HG02763 (cell line): ENCODE measurements around the gene ZBTB7B.
A peak's percentile ranks its signal among the peaks of the same experiment; 100 is the strongest.
"Not testable (repeated sequence)": the region's sequence is repeated elsewhere in the genome, so short reads cannot be mapped to it uniquely, and the experiment has no call there.

Source experiments
- ATAC-seq: cut with Tn5 transposase; IDR thresholded peaks from one replicate; pipeline ENCODE4 v1.9.1; 2021; ENCODE audit warnings: mild to moderate bottlenecking, moderate library complexity; ENCODE audit not compliant: unreplicated experiment

ZBTB7B gene

DNA sequence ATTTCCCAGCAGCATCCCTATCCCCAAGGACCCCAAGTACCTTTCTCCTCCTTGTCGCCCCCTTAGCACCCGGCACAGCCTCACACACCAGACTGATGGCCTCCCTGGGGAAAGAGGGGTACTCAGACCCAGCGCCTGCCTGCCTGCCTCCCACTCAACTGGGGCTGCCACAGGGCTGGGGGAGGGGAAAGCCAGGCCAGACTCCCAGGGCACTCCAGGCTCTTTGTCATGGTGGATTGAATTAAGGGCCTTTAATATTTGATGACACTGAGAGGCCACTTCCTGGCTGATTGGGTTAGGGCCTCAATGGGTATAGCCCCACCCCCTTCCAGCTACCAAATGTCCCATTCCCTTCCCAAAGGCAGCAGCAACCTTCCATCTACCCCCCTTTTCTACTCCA lies 33.9 kb upstream of the ZBTB7B start:
- ATAC-seq = no peak

- ATAC-seq = no peak
These were observed 33.4 kb upstream of the ZBTB7B start for GRCh38 chr1:154969246-154969645.

DNA sequence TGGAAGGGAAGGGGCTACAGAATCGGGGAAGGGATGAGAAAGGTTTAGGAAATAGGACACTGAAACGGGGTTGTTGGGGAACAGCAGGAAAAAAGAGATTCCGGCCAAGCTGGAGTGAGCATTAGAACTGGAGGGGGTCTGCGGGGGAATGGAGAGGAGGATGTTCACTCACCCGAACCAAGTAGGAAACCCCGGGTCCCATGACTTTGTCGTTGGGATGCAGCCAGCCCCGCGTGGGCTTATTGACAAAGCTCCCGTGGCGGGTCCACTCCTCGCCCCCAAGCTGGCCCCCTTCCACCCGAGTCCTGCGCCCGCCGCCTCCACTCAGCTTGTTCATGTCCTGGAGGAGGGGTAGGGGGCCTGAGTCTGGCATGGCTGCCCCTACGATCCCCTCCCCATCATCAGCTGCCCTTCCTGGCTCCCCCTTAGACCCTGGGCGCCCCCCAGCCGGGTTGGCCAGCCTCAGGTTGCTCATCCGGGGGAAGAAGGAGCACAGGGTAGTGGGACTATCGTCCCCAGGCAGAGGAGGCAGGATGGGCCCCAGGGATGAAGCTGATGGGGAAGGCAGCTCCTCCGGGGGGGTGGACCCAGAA lies 32.6 kb upstream of the ZBTB7B start:
- no peak for ATAC-seq

GRCh38 chr1:154970631-154971340 lies 31.8 kb upstream of the ZBTB7B start, which contains the start of gene SHC1:
TSS of gene SHC1 (minus strand) at chr1:154970747. CDS start at chr1:154970526, 221 bp downstream.
- ATAC-seq = no peak

- ATAC-seq = no peak
These were observed 31.1 kb upstream of the ZBTB7B start for GRCh38 chr1:154971341-154971998.

GRCh38 chr1:154972213-154972516 lies 30.4 kb upstream of the ZBTB7B start:
- no peak for ATAC-seq

DNA sequence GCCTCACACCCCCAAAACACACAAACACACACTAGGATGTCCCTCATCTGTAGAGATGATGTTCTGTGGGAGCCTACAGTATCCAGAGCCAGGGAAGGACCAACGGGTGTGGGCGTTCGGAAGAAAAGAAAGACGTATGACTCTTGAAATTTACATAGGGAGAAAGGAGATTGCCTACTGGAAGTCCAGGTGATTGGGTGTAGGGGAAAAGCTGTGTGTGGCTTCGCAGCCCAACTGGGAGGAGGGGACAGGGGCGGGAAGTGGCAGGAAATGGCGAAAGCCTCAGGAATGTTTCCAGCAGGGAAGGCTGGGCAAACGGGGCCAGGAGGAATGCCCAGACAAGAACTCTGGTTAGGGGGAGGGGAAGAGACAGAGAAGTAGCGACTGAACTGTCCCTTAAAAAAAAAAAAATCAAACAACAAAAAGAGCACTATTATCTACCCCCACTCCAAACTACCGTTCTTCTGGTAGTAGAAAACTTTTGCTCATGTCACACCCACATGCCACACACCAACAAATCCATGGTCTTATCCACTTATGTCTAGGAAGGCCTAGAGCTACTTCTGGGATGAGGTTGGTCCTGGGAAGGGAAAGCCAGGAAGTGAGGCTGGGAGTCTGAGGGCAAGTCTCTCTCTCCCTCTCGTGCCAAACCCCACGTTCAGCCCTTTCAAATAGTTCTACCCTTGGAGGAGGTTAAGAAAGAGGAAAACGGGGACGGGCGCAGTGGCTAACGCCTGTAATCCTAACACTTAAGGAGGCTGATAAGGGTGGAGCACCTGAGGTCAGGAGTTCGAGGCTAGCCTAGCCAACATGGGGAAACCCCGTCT lies 29.9 kb upstream of the ZBTB7B start:
- ATAC-seq = no peak

DNA sequence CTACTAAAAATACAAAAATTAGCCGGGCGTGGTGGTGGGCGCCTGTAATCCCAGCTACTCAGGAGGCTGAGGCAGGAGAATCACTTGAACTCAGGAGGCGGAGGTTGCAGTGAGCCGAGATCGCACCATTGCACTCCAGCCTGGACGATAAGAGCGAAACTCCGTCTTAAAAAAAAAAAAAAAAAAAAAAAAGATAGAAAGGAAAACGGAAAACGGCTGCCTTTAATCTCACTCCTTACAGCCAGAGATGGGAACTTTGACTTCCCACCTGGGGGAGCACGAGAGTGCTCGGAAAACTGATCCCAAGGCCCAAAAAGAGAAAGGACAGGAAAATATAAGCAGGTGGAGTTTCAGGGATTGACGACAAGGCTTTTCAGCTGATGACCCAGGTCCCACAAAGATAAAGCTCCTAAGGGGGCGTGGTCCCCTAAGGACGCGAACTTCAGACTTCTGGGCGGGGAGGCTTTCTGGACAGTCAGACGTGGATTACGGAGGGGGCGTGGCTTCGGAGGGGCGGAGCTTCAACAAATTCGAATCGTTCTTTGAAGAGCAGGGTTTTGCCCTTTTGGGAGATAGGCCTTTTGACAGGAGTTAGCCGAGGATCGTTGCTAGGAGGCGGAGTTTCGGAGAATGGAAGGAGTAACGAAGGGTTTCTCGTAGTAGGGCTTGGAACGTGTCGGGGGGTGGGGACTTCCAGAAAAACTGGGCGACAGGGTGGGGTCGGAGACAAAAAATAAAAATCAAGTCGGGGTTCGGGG lies 29.1 kb upstream of the ZBTB7B start:
- ATAC-seq = no peak

DNA sequence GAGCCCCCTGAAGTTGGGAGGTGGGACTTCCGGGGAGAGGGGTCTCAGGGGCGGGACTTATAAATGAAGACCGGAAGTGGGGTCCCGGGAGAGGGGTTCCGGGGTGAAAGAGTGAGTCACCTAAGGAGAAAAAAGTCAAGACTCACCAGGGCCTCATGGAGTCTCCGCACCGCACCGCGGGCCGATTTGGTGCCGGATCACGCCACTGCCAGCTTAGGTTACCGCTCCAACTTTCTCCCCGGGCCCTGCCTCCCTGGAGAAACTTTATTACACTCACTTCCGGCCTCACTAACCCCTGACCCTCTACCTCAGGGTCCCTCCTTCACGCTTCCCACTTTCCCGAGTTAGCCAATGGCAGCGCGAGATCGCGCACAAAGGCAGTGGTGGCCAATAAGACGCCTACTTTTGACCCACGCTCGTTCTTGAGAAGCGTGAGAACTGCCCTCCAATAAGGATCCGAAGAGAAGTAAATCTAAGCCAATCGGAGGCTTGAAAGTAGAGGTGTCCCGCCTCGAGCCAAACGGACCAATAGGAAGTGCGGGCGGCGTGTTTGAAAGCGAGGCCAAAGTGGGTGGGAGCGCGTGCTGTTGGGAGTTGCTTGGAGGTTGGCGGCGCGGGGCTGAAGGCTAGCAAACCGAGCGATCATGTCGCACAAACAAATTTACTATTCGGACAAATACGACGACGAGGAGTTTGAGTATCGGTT lies 28.3 kb upstream of the ZBTB7B start, which contains the start of gene CKS1B:
Gene CKS1B (plus strand): TSS at position 580 of the 706 bp plus-strand sequence. CDS start 65 bp downstream, at position 645.
- ATAC-seq = peak; percentile 74

DNA sequence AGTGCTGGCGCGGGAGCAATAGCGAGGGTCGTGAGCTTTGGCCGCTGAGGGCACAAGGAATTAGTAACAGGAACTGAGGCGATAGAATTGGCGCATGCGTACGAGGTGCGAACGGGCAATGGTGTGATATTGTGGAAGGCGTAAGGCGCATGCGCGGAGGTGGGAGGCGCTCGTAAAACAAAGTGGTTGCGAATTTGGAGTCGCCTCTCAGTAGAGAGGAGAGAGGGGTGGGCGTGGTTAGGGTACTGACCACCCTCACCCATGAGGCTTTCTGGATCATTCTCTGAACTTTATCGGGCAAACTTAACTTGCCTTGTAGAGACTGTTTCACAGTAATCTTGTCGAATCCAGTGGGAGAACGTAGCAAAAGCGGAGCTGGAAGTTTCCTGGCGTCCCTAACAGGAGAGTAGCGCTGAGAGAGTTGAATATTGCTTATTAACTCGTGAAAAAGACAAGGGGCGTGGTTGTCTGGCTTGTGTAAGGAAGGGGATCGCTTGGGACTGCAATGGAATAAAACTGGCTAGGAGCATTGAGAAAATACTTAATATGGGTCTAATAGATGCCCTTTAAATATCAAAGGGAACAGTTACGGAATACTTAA lies 27.7 kb upstream of the ZBTB7B start:
- peak; percentile 44 for ATAC-seq

GRCh38 chr1:154975409-154976059 lies 27.1 kb upstream of the ZBTB7B start:
- ATAC-seq = no peak

- not testable (repeated sequence) for ATAC-seq
These were observed 24.8 kb upstream of the ZBTB7B start for GRCh38 chr1:154977762-154978161.

- ATAC-seq = no peak
These were observed 24.2 kb upstream of the ZBTB7B start for GRCh38 chr1:154978360-154978759.

DNA sequence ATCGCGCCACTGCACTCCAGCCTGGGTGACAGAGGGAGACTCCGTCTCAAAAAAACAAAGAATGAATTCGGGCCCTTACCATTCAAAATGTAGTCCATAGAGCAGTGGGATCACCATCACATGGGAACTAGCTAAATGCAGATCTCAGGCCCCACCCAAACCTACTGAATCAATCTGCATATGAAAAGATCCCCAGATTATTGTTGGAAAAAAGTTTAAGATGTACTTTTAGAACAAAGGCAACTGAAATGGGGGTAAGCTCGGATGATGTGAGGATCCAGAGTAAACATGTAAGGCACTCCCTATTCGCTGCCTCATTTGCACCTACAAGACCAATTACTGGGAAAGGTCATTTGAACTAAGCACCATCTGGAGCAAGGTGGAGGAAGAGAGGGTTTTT lies 20.3 kb upstream of the ZBTB7B start:
- ATAC-seq = no peak

DNA sequence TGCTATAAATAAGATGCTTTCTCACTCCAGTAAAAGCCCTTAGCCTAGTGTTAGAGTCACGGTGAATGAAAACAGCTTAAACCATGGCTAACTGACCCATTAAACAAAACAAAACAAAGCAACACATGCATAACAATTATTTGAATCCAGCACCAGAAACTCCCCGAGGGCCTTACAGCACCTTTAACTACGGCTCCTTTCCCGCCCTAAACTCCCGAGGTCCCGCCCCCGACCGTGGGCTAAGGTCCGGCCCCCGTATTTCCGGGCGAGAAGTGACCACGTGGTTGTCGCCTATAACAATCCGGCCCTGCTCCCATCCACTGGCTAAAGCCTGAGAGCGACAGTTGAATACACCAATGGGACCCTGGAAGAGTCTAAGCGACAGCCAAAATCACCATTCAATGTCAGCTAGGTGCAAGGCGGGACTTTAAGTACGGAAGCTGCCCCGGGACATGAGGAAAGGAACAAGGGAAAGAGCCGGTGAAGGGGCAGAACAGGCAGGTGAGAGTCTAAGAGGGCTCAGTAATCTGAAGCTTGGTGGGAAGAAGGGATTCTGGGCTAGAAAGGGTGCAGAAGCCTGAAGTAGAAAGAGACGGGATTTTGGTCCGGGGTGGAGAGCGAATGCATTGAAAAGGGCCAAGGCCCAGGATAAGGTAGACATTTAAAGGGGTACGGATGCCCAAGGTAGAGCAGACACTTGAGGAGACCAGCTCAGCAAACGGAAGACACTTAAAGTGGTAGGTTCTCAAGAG lies 19.5 kb upstream of the ZBTB7B start, which contains the start of gene FLAD1:
Gene FLAD1 (plus strand): TSS at position 448 of the 752 bp plus-strand sequence. CDS start 351 bp downstream, outside the sequence.
- ATAC-seq = peak; percentile 97

DNA sequence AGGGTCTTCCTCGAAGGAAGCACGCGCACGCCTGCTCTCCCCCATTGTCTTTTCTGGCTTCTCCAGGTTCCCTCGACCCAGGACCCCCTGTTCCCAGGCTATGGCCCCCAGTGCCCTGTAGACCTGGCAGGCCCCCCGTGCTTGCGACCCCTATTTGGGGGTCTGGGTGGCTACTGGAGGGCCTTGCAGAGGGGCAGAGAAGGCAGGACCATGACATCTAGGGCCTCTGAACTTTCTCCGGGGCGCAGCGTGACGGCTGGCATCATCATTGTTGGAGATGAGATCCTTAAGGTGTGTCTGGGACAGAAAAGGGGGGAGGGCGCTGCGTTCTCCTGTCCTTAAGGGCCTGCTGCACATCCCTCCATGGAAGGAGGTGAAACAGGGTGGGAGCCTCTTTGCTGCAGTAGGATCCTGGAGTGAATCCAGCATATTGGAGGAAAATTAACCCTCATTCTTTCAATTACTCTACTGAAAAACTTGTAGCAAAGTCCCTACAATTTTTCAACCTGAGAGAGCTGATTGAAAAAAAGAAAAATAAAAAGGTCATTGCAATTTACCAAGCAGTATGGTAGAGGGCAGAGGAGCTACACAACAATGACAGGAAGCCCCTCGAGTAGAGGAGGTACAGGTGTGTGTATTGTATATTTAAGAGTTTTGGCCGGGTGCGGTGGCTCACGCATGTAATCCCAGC lies 18.7 kb upstream of the ZBTB7B start:
- no peak for ATAC-seq

GRCh38 chr1:154986736-154987135 lies 15.9 kb upstream of the ZBTB7B start:
- not testable (repeated sequence) for ATAC-seq

DNA sequence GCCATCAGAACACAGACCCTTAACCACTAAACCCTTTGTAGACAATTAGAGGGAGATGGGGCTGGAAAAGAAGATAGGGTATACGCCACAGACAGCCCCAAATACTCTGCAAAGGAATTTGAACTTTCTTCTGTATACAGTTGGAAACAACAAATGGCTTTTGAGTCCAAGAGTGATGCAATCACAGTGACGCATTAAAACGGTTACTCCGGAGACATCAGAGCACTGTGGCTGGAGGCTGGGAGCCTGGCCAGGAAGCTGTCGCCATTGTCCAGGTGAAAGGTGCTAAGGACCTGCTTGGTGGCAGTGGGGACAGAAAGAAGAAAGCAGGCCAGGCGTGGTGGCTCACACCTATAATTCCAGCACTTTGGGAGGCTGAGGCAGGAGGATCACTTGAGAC lies 15.3 kb upstream of the ZBTB7B start:
- no peak for ATAC-seq
